CD14-positive monocyte (primary cell): ENCODE data around the gene TNIK. TPM values are rescaled to one million over a fixed set of nuclear protein-coding genes. Genes with fewer than 3 reads are reported as not detected.

Experiments used
- DNase-seq, 3 donors: peaks; one replicate each; pipeline ENCODE4 v3.0.0-alpha.2; 2011 to 2022
- H2AFZ ChIP-seq: 2 replicates; pipeline ENCODE4 v1.6.0; 2012; ENCODE audit warnings: mild to moderate bottlenecking, low read depth, low read length, inconsistent platforms; ENCODE audit not compliant: insufficient read depth, poor library complexity, severe bottlenecking
- H3K27ac ChIP-seq, 2 donors: 1 replicate in 1 of 2; 2 replicates in 1 of 2; pipeline ENCODE4 v1.5.1; 2012 to 2013; ENCODE audit warnings: low read length in 2 of 2, control low read depth in 1 of 2, inconsistent platforms in 1 of 2, low read depth in 1 of 2, mild to moderate bottlenecking in 1 of 2
- H3K27me3 ChIP-seq, 2 donors: one replicate each; pipeline versions ENCODE4 v1.6.0 to v1.6.1; 2011 to 2013; ENCODE audit warnings: low read length in 2 of 2; ENCODE audit not compliant: control insufficient read depth in 2 of 2, insufficient read depth in 2 of 2
- H3K36me3 ChIP-seq, 2 donors: replicated peaks in 1 of 2; 1 replicate in 1 of 2; 2 replicates in 1 of 2; pipeline versions ENCODE4 v1.5.1 to v1.6.1; 2012 to 2013; ENCODE audit warnings: low read length in 2 of 2, control low read depth in 1 of 2, inconsistent platforms in 1 of 2, mild to moderate bottlenecking in 1 of 2; ENCODE audit not compliant: insufficient read depth in 2 of 2, control insufficient read depth in 1 of 2
- H3K4me1 ChIP-seq, 2 donors: 1 replicate in 1 of 2; 2 replicates in 1 of 2; pipeline versions ENCODE4 v1.5.1 to v1.6.1; 2012 to 2013; ENCODE audit warnings: low read length in 2 of 2, control low read depth in 1 of 2, inconsistent platforms in 1 of 2, mild to moderate bottlenecking in 1 of 2, moderate library complexity in 1 of 2; ENCODE audit not compliant: insufficient read depth in 2 of 2, control insufficient read depth in 1 of 2
- H3K4me2 ChIP-seq: replicated peaks from 2 replicates; pipeline ENCODE3; 2012; ENCODE audit warnings: low read length, moderate library complexity, mild to moderate bottlenecking; ENCODE audit not compliant: poor library complexity, severe bottlenecking; ENCODE audit errors: extremely low read depth
- H3K4me3 ChIP-seq, 3 experiments: fragments of 200-600 bp in 1 of 3; sonication (generic) in 1 of 3; replicated peaks in 1 of 3; 1 replicate in 2 of 3; 2 replicates in 1 of 3; pipeline ENCODE4 v1.5.1; 2011 to 2013; ENCODE audit warnings: low read length in 3 of 3, mild to moderate bottlenecking in 3 of 3, control low read depth in 2 of 3, low read depth in 2 of 3, inconsistent platforms in 1 of 3, moderate library complexity in 1 of 3
- H3K79me2 ChIP-seq: 2 replicates; pipeline ENCODE4 v1.6.0; 2012; ENCODE audit warnings: mild to moderate bottlenecking, control low read depth, inconsistent platforms, low read length, moderate library complexity; ENCODE audit not compliant: insufficient read depth
- H3K9ac ChIP-seq: 2 replicates; pipeline ENCODE4 v1.6.0; 2017; ENCODE audit warnings: low read length, mild to moderate bottlenecking; ENCODE audit not compliant: insufficient read depth, poor library complexity, severe bottlenecking
- H3K9me3 ChIP-seq, 2 donors: replicated peaks in 1 of 2; 1 replicate in 1 of 2; 2 replicates in 1 of 2; pipeline versions ENCODE4 v1.5.1 to v1.6.1; 2012 to 2013; ENCODE audit warnings: low read length in 2 of 2, control low read depth in 1 of 2; ENCODE audit not compliant: control insufficient read depth in 1 of 2, insufficient read depth in 1 of 2
- H4K20me1 ChIP-seq: 2 replicates; pipeline ENCODE4 v1.6.0; 2012; ENCODE audit warnings: mild to moderate bottlenecking, low read length, control low read depth, moderate library complexity; ENCODE audit not compliant: insufficient read depth
- H3K27ac Mint-ChIP-seq, 7 donors: one replicate each; pipeline ENCODE4 v1.8.0; 2020; ENCODE audit warnings: mild to moderate bottlenecking in 7 of 7, mixed read lengths in 7 of 7, moderate library complexity in 6 of 7, inconsistent platforms in 2 of 7
- H3K27me3 Mint-ChIP-seq, 3 donors: one replicate each; pipeline ENCODE4 v1.8.0; 2021 to 2022; ENCODE audit warnings: low read depth in 3 of 3, mild to moderate bottlenecking in 3 of 3, mixed read lengths in 3 of 3, moderate library complexity in 3 of 3, inconsistent platforms in 1 of 3
- H3K36me3 Mint-ChIP-seq, 2 donors: one replicate each; pipeline ENCODE4 v1.8.0; 2020; ENCODE audit warnings: mixed read lengths in 2 of 2, inconsistent platforms in 1 of 2, mild to moderate bottlenecking in 1 of 2
- H3K4me1 Mint-ChIP-seq: one replicate; pipeline ENCODE4 v1.8.0; 2020; ENCODE audit warnings: mild to moderate bottlenecking, mixed read lengths
- H3K4me3 Mint-ChIP-seq, 2 donors: one replicate each; pipeline ENCODE4 v1.8.0; 2020; ENCODE audit warnings: mild to moderate bottlenecking in 2 of 2, mixed read lengths in 2 of 2, moderate library complexity in 1 of 2
- H3K9me3 Mint-ChIP-seq, 7 donors: one replicate each; pipeline ENCODE4 v1.8.0; 2020 to 2022; ENCODE audit warnings: mixed read lengths in 7 of 7, mild to moderate bottlenecking in 6 of 7, moderate library complexity in 6 of 7, inconsistent platforms in 2 of 7
- WGBS: methylation state at CpG from one replicate; pipeline ENCODE4 v1.1.5; 2013; ENCODE audit warnings: missing lambda C conversion rate; ENCODE audit not compliant: insufficient coverage; 5-methylcytosine and 5-hydroxymethylcytosine counted together
- intact Hi-C, 2 donors: fragments of 100-400 bp; cut with micrococcal nuclease; formaldehyde crosslinking; loops; one replicate each; pipeline versions ENCODE4 v1.15.0 to v1.15.1; 2023
- polyA plus RNA-seq, 3 donors: library from polyadenylated mRNA; depleted of rRNA in 1 of 3; unstranded in 2 of 3; stranded (reverse) in 1 of 3; fragments of 300-500 nt in 2 of 3; fragments of >200 nt in 1 of 3; fragmentation: Illumina TruSeq in 2 of 3; gene quantifications; 1 replicate in 2 of 3; 2 replicates in 1 of 3; pipeline ENCODE4 v1.2.3, GENCODE V29; 2012 to 2021
- TF ChIP-seq, protein P1 (sequence below): fragments of 200-600 bp; IDR thresholded peaks from one replicate; pipeline ENCODE4 v1.8.0; 2022; ENCODE audit warnings: antibody characterized with exemption, mild to moderate bottlenecking

TNIK gene
- polyA plus RNA-seq, 3 donors, result 0.36 to 1.8 (median 0.75) TPM

DNA sequence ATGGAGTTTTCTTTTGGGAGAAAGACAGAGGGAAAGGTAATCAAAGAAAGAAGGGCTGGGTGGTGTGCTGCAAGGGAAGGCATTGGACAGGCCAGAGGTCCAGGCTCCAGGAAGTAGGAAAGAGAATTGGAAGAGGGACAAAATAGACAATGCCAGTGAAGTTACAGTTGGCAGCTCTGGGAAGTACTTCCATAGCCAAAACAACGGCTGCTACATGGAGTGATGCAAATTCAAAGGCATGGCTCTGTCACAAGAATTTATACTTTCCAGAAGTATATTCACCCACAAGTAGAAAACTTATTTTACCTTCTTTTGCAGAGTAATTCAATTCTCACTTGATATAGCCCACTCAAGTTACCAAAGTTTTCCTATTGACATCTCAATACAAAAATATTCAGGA lies 191.5 kb downstream of the TNIK start:
- intact Hi-C loops, result no loop called here
- no peaks in the 10 kb centered on the region for H4K20me1 ChIP-seq
- no peaks in the 10 kb centered on the region for H3K27me3 ChIP-seq
- Mint-ChIP-seq H3K9me3 (no peaks in the 10 kb centered on the region), H3K27ac (no peak overlapping the region), H3K27me3 (peaks cover 0 to 1% (median 0%) of the 10 kb centered on the region in 3 donors), H3K4me3 (no peak overlapping the region), H3K4me1 (peaks cover 12% of the 10 kb centered on the region), H3K36me3 (no peaks in the 10 kb centered on the region)
- TF ChIP-seq, protein P1, sequence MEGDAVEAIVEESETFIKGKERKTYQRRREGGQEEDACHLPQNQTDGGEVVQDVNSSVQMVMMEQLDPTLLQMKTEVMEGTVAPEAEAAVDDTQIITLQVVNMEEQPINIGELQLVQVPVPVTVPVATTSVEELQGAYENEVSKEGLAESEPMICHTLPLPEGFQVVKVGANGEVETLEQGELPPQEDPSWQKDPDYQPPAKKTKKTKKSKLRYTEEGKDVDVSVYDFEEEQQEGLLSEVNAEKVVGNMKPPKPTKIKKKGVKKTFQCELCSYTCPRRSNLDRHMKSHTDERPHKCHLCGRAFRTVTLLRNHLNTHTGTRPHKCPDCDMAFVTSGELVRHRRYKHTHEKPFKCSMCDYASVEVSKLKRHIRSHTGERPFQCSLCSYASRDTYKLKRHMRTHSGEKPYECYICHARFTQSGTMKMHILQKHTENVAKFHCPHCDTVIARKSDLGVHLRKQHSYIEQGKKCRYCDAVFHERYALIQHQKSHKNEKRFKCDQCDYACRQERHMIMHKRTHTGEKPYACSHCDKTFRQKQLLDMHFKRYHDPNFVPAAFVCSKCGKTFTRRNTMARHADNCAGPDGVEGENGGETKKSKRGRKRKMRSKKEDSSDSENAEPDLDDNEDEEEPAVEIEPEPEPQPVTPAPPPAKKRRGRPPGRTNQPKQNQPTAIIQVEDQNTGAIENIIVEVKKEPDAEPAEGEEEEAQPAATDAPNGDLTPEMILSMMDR, result no peak
- no peaks in the 10 kb centered on the region for H3K79me2 ChIP-seq
- no peak overlapping the region for H2AFZ ChIP-seq
- H3K4me2 ChIP-seq, result no peak overlapping the region
- H3K4me3 ChIP-seq, result no peak overlapping the region
- H3K9ac ChIP-seq, result no peak overlapping the region
- WGBS, result 100% methylated on average over 1 of the region's 1 CpG
- no peaks in the 10 kb centered on the region for H3K4me1 ChIP-seq
- DNase-seq, result no peak
- H3K36me3 ChIP-seq, result no peaks in the 10 kb centered on the region
- H3K27ac ChIP-seq, result no peak overlapping the region
- H3K9me3 ChIP-seq, result no peaks in the 10 kb centered on the region

DNA sequence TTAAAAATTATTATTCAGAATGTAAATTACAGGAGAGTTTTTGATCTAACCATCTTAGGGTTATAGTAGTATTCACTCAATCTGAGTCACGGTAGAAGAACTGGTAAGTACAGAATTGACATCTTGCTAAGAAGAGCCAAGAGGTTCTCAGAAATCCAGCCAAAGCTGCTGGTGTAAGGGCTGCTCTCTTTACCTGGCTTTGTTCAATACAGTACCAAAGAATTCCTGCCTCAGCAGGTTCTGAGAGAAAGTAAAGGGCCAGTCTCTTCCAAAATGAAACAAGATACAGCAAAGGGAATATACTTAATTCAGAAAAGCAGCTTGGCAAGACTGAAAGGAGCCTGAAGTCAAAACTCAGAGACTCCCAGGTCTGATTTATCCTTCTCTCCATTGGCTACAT lies 193.1 kb downstream of the TNIK start:
- H3K4me1 Mint-ChIP-seq, result peaks cover 12% of the 10 kb centered on the region
- no peak overlapping the region for H3K4me3 ChIP-seq
- no peak overlapping the region for H2AFZ ChIP-seq
- H3K27ac Mint-ChIP-seq, result no peak overlapping the region
- no peak overlapping the region for H3K4me2 ChIP-seq
- no peaks in the 10 kb centered on the region for H4K20me1 ChIP-seq
- 57% methylated on average over 1 of the region's 1 CpG for WGBS
- no peak overlapping the region for H3K9ac ChIP-seq
- no peaks in the 10 kb centered on the region for H3K27me3 ChIP-seq
- no peaks in the 10 kb centered on the region for H3K36me3 ChIP-seq
- intact Hi-C loops, result no loop called here
- H3K4me3 Mint-ChIP-seq, result no peak overlapping the region
- TF ChIP-seq, protein P1, result no peak
- peaks cover 0 to 1% (median 0%) of the 10 kb centered on the region in 3 donors for H3K27me3 Mint-ChIP-seq
- H3K27ac ChIP-seq, result no peak overlapping the region
- no peak for DNase-seq
- no peaks in the 10 kb centered on the region for H3K4me1 ChIP-seq
- H3K36me3 Mint-ChIP-seq, result no peaks in the 10 kb centered on the region
- H3K9me3 ChIP-seq, result no peaks in the 10 kb centered on the region
- H3K9me3 Mint-ChIP-seq, result no peaks in the 10 kb centered on the region
- H3K79me2 ChIP-seq, result no peaks in the 10 kb centered on the region
